HG03066 (cell line): ENCODE data around the gene OR5A1.

Source experiments
- ATAC-seq: cut with Tn5 transposase; IDR thresholded peaks from one replicate; pipeline ENCODE4 v1.9.1; 2021; ENCODE audit warnings: low read depth; ENCODE audit not compliant: unreplicated experiment

OR5A1 gene

DNA sequence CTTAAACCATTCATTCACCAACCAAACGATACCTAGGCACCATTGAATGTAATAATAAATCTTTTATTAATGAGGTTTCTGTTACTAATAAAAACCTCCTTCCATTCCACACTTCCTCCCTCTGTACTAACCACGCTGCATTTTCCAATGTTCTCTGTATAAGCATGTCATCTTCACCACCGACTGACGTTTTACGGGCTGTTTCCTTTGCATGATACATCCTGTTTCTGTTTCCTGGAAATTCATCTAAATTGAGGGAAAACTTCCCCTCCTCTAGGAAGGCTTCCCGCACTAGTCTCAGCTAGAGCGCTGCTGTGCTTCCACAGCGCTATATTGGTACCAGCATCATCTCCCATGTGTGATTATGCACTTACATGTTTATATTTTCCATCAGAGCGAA, 38.9 kb downstream of the OR5A1 start:
- ATAC-seq: no peak

- no peak for ATAC-seq
Measured at GRCh38 chr11:59479906-59480305, 43.6 kb downstream of the OR5A1 start.

DNA sequence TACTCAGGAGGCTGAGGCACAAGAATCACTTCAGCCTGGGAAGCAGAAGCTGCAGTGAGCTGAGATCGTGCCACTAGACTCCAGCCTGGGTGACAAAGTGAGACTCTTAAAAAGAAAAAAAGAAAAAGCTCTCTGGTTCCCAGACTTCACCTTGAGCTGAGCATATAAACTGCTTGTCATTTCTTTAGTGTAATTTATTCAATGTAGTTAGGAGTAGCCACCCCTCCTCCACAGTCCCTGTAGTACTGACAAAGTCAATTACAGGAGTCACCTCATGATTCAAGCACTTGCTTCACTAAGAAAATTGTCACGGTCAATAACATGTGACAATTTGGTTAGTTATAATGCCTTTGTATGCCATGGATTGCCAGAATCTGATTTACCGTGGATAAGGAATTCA, 44.1 kb downstream of the OR5A1 start:
- no peak for ATAC-seq
